ENCODE data around the gene ADAMTS9.

ADAMTS9 gene

DNA sequence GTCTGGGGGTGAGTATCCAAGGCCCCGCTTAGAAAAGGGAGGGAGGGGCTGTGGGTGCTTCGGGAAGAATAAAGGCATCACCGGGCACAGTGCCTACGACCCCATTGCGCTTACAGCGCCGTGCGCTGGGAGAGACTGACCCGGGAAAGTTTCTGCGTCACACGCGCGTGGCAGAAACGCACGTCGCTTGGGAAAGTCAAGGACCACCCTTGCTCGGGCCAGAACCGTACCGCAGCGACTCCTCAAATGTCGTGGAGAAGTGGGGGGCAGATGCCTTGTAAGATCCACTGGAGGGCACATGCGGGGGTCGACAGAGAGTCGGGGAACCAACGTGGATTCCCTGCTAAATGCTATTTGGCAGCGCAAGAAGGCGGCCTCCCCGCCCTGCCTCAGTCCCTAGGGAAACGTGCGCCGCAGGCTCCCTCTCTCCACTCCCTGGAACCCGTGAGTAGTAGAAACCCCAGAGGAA lies 2.4 kb downstream of the ADAMTS9 start:
- DNase-seq (ENCODE audit: low read depth): no peak

DNA sequence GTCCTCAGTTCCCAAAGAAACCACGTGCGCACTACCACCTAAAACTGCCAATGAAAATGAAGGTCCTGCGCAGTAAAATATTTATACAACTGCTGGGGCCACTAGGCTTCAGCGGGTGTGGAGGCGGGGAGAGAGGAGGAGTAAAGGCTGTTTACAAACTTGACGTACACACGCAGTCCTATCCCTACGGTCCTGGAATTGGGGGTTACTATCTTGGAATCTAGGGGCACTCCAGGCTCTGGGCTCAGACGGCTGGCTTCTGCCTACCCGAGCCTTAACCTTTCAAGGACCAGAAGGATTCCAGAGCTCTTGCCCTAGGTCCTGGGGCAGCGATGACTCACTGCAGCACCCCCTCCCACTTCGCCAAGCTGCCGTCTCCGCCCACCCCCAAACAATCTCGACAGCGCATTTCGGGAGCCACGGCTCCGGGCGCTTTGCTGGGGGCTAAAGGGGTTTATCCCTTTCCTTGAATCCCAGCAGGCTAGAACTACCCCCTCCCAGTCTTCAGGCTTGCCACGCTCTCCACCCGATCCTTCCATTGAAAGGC lies 3.0 kb downstream of the ADAMTS9 start:
- no peak for DNase-seq (ENCODE audit: low read depth)

DNA sequence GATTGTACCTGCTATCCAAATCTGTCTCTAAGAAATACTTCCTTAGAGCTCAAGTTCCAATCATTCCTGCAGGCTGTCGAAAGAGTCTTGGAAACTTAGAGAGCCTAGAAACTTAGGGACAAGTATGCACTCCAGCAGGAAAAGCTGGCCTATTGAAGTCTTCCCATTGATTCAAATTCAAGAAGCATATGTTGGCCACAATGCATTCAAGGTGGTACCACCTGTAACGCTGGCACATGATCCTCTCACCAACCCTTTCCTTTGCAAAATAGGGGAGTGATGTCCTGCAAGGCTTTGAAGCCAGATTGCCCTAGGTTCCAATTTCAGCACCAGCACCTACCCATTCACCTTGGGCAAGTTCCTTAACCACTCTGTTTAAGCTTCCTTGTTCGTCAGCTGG lies 6.0 kb downstream of the ADAMTS9 start:
- DNase-seq (ENCODE audit: low read depth): no peak

DNA sequence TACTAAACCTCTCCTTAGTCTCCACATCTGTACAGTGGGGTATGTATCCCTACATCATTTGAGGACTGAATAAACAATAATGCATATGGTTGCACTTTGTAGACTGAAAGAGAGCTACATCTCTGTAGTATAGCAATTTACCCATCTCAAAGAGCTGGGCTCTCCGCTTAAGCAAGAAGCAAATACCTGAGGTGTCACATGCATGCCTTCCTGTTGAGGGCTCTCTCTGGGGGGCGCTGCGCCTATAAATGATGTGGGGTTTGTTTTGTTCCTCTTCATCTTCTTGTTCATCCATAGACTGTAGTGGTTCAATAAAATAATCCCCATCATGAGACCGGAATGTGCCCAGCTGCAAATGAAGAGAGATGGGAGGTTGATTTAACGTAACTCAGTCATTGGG lies 6.8 kb downstream of the ADAMTS9 start:
- DNase-seq (ENCODE audit: low read depth): no peak

DNA sequence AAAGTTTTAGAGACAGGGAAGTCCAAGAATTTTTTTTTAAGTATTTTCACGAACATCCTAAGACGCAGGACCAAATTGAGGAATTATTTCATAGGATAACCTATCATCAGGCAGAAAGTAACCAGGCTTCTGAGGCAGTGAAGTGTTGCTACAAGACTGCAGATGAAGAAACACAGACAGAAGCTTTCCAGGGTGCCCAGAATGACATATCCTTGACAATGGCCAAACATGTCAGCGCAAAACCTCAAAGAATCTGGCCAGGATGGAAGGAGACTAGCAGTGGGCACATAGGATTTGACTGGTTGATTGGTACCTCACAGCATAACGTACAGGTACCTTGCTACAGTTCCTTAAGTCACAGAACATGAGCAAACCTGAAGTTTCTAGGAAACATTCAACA lies 7.5 kb downstream of the ADAMTS9 start:
- DNase-seq (ENCODE audit: low read depth): no peak

DNA sequence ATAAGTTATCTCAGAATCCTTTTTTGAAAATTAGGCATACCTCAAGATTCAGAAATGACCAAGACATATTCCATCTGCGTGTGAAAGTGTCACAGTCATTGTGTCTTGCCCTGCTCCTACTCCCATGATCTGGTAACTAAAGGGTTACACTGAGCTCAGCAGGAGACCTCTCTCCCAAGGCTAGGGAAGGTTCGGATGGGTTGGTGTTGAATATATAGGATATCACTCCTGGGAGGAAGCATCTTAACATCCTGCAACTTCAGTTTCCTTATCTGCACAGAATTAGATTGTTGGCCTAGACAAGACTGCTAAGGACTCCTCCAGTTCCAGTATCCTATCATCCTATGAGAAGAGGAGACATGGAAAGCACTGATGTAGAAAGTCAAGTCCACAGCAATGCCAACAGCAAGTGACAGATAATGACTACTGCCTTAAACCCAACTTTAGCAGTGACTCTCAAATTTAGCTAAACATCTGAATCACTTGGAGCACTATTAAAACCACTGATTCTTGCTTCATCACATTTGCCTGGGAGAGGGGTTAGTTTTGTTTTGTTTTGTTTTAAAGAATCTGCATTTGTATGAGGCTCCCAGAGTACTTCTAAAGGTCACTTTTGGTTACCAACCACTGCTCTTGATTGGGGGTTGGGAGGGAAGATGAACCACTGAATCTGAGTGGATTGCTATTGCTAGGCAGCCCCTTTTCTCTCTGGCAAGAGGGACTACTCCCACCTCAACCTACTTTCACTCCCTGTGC lies 9.7 kb downstream of the ADAMTS9 start:
- DNase-seq (ENCODE audit: low read depth): no peak

DNA sequence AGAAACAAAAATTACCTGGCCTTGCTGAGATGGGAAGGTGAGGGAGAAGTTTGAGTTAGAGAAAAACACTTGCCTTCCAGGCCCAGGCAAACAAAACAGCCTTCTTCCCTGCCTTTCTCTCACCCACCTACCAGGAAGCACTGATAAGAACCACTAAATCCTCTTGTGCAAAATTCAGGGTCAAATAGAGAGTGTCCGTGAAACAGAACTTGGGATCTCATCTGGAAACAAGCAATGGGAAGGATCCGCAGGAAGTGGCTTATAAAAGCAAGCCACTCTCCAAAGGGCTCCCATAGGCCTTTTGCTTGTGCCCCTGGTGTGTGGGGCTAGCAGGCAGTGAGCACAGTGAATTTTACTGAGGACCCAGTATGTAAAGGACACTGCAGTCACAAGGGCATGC lies 11.0 kb downstream of the ADAMTS9 start:
- no peak for DNase-seq (ENCODE audit: low read depth)

DNA sequence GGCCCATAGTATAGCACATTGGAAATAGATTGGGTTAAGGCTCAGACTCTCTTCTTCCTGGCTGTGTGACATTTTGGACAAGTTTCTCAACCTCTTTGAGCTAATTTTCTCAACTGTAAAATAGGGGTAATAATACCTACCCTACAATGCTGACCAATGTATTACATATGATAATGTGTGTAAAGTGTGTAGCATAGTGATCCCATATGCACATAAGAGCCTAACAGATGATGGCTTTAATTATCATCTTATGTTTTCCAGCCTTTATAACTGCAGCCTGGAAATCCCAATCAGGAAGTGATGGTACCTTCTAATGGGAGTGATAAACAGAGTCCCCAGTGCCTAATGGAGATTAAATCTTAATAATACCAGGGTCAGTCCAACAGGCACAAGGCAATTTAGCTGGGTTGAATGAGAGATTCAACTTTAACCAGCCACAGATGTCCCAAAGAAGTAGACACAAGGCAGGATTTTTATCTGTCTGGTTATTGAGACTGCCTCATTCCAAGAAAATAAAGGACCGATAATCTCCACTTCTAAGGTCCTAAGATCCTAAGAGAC lies 12.0 kb downstream of the ADAMTS9 start:
- DNase-seq (ENCODE audit: low read depth): no peak

DNA sequence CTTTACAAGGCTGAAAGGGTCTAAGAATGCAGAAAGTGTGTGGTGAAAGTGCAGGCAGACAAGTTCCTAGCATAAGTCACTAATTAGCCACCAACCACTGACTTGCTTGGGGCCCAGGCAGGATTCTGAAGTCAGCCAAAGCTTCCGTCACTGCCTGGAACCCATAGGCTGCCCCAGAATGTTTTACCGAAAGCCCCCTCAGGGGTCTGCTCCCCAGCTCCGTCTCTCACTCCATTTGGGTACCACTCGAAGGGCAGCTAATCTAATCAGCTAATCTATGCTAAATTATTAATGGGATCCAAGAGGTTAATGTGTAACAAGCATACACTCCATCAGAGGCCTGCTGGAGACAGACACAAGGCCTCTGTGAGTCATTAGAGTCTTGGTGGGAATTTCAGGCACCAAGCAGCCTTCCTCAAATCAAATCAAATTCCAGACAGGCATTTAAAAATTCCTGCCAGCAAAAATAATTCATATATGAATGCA lies 13.2 kb downstream of the ADAMTS9 start:
- no peak for DNase-seq (ENCODE audit: low read depth)

DNA sequence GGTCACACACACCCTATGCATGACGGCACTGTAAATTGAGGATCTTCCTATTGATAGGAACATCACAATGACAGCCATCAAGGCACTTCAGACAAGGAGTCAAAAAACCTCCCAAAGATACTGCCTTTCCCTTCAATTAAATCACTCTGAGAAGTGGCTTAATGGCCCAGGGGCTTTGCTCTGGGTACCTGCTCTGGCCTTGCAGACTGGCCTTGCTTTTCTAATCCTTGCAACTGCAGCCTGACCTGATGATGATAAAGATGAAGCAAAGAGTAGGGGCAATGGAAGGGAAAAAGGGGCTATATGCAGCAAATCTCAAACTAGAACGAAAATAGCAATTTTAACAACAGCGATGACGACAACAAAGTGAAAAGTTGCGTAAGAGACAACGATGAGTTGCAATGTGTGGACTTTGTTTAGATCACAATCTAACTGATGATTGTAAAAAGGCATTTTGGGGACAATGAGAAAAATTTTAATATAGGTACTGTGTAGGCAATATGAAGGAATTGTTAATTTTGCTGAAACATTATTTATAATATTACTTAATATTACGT lies 14.6 kb downstream of the ADAMTS9 start:
- no peak for DNase-seq (ENCODE audit: low read depth)

DNA sequence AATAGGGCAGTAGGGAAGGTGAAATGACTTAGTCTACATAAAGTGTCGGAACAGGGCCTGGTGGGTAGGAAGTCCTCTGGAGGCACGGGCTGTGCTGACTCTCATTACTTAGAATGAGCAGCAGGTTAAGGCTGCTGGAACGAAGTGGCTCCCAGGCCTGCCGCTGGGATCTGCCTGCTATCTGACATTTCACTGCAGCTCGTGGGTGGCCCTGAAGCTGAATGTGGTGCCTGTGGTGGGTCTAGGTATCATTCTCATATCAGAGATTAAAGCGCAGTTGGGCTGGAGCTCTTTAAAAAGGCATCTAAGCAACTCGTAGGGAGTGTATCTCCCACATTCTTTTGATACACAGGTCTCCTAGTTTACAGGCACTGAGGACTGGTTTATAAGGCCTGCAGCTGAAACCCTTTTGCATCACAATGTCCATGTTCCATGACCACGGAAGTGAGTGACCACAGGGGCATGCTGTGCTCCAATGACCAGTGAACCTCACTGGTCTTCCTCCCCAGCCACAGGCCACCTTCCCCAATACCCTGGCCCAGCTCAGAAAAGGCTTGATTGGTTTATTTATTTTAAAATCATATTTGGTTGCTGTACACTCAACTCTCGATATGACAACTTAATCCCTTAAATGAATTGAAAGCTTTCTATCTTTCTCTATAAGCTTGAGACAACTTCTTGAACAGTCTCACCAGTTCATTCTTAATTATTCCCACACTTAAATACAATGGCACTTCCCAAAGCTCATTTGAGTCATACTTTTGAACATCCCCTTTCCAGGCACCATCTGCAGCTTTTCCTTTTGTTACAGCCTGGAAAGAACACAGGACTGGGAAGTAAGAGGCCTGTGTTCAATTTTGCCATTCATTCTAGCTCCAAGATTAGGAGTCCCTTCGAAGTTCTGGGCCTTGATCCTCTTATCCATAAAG lies 19.0 kb downstream of the ADAMTS9 start:
- no peak for DNase-seq (ENCODE audit: low read depth)

DNA sequence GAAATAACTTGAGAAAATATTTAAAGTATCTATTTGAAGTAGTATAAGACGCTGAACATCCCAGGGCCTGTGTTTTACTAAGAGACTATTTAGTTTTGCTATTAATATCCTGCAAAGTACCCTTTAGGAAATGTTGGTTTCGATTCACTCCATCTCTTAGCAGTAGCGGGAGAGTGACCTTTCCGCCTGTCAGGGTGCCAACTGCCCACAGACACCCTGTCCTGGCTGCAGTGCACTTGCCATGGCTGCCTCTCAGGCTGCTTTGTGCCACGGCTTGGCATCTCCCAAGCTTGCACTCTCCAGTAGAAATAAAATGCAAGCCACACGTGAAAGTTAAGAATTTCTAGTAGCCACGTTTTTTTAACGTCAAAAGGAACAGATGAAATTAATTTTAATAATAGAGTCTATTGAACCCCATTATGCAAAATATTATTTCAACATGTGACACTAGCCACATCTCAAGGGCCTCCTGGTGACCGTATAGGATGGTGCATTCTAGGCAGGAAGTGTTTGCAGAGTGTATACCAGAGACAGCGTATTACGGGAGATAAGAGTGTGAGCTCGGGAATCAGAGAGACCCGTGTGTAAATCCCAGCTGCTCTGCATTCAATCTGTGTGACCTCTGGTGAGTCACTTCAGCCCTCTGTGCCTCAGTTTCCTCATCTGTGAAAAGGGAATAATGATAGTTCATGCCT lies 19.8 kb downstream of the ADAMTS9 start:
- no peak for DNase-seq (ENCODE audit: low read depth)

DNA sequence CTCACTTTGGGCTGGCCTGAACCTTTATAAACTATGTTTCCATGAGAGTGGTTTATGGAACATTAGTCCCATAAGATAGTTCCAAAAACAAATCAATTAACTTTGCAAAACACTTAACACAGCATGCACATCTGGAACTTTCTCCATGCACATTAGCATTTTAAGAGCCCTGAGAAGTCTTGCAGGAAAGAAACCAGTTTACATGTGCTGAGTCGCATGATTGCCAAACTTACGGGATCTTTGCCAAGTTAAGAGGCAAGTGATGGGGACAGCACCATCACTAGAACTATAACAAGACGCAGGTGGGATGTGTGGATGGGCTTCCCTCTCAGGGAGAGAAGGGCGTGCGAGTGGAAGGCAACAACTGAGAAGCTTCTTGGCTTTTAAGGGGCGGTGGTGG lies 20.7 kb downstream of the ADAMTS9 start:
- no peak for DNase-seq (ENCODE audit: low read depth)

DNA sequence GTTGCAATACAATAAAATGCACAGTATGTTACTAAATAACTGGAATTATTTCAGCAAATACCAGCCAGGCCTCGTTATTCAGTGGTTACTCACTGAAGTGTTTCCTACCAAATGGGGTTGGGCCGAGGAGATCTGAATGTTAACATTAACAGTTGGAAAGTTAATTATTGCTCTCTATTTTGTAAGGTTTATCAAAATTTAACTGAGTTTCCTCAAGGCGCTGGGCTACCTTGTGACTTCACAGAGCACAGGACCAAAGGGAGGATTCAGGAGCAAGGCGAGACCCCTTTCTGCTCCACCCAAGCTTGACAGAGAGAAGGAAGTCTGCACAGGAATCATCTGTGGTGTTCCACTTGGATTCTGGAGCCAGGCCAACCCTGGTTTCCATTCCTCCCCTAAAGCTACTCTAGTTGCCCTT lies 21.6 kb downstream of the ADAMTS9 start:
- no peak for DNase-seq (ENCODE audit: low read depth)

DNA sequence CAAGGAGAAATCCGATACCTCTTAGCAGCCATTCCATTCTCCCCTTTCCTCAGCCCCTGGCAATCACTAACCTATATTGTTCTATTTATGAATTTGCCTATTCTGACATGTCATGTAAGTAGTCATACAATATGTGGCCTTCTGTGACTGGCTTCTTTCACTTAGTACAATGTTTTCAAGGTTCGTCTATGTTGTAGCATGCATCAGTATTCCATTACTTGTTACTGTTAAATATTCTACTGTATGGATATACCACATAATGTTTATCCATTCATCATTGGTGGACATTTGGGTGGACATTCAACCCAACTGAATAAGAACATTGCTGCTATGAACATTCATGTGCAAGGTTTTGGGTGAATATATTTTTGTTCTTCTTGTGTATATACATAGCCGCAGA lies 23.4 kb downstream of the ADAMTS9 start:
- DNase-seq (ENCODE audit: low read depth): no peak

DNA sequence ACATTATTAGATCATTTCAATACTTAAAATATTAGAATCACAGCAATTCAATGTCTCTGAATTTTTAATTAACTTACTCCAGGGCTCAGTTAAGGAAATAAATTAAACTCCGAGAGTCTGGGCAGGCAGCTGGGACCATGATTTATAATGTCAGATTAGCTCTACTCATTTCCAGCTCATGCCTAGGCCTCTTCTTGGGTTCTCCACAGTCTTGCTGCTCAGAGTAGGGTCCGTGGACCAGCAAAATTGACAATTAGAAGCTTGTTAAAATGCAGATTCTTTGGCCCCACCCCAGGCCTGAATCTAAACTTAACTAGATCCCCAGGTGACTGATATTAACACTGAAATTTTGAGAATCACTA lies 28.2 kb downstream of the ADAMTS9 start:
- no peak for DNase-seq (ENCODE audit: low read depth)

DNA sequence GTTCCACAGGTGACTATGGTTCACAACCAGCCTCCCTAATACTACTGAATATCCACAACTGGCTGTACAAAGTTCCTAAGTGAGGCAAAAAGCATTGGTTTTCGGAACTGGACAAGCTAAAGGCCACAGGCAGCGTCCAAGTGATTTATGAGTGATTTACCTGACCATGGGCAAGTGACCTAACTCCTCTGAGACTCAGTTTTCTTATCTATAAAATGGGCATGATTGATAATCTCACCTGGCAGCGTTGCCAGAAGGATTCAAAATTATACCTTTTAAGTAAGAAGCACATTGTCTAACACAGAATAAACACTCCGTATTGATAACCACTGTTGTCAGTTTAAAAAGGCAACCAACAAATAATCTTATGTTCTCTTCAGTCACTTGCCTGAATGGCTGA lies 29.8 kb downstream of the ADAMTS9 start:
- DNase-seq (ENCODE audit: low read depth): no peak

DNA sequence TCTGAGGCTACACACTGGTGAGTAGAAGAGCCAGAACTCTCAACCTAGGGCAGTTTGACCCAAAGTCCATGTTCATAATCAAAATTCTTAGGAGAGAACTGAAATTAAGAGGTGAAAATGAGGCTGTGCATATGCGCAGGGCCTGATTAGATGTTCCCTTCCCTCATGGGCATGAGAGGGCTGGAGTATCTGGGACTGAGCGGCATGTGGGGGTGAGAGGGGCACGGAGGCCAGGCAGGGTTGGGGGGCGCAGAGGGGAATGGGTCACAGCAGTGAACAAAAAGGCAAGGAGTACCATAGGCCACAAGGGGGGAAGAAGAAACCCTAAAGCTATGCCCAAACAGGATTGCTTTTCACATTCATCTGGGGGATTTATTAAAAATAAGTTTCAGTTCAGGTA lies 31.3 kb downstream of the ADAMTS9 start:
- DNase-seq (ENCODE audit: low read depth): no peak

DNA sequence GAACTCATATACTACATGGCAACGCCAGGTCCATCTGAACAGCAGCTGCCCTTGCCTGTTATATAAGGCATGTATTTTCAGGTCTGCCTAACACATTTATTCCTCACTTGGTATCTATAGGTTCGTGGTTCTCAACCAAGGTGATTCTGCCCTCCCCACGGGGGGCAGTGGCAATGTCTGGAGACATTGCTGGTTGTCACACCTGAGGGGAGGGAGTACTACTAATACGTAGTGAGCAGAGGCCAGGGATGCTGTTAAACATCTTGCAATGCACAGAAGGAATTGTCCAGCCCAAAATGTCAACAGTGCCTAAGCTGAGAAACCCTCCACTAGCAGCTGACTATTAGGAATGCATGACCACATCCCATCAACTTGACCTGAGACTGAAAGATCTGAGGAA lies 32.6 kb downstream of the ADAMTS9 start:
- no peak for DNase-seq (ENCODE audit: low read depth)

DNA sequence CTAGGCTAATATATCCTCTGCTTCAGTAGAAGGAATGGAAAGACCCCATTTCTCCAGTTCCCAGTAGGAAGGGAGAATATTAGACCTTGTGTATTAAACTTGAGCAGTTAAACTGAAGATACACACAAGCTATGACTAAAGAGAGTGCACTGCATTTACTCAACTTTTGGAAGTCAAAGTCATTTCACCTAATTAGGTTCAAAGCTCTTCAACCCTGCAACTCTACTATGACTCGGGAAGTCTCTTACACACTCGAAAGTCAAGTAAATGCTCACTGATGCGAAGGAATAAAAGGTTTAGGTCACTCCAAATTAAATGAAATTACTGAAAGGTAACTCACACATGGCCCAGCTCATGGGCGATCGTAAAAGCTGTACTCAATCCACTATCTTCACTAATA lies 33.8 kb downstream of the ADAMTS9 start:
- no peak for DNase-seq (ENCODE audit: low read depth)

DNA sequence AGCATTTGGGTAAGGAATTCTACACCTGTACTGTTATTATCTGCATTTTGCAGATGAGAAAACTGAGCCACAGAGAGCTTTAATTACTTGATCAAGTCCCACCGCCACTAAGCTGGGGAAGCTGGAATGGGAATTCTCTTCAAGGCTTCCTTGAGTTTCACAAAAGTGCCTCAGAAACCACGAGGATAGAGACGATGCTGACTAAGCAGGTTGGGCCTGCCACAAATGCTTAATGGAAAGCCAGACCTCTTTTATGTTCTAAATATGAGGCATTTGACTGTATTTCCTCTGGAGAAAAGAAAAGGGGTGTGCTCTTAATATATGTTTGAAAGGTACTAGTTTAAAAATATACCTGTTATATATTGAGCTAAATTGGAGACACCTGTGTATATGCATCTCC lies 34.7 kb downstream of the ADAMTS9 start:
- DNase-seq (ENCODE audit: low read depth): no peak
